Activated gamma-delta T cell (primary cell): Measurements from ENCODE around the gene HDHD3.
A peak's percentile ranks its signal among the peaks of the same experiment; 100 is the strongest.
"Not testable (repeated sequence)": the region's sequence is repeated elsewhere in the genome, so short reads cannot be mapped to it uniquely, and the experiment has no call there.

Experiments
- DNase-seq: peaks from one replicate; lab custom pipeline; 2025; lab: John Stamatoyannopoulos, UW
- total RNA-seq, 2 donors: gene quantifications; one replicate each; lab custom pipeline; 2026; lab: John Stamatoyannopoulos, UW

Gene HDHD3
- 14.7 to 25.8 reads per million in 2 donors for total RNA-seq

- DNase-seq, result peak; percentile 61
Measured at GRCh38 chr9:113376634-113377567, at the start of gene HDHD3. Gene HDHD3 (minus strand): TSS chr9:113376986. CDS start chr9:113374354, 2,632 bp downstream.

- no peak for DNase-seq
Measured at GRCh38 chr9:113425072-113425471, 48.3 kb upstream of the HDHD3 start.

GRCh38 chr9:113421726-113422125 lies 44.9 kb upstream of the HDHD3 start:
- no peak for DNase-seq

- DNase-seq, result no peak
Measured at GRCh38 chr9:113417370-113417769, 40.6 kb upstream of the HDHD3 start.

- DNase-seq, result no peak
Measured at GRCh38 chr9:113416149-113416721, 39.4 kb upstream of the HDHD3 start.

- DNase-seq, result peak; percentile 87
Measured at GRCh38 chr9:113410207-113410864, 33.5 kb upstream of the HDHD3 start, which contains the start of the genes C9orf43 and POLE3. Gene C9orf43 (plus strand): TSS chr9:113410747. CDS start chr9:113413494, 2,747 bp downstream. Gene POLE3 (minus strand): TSS chr9:113410675. CDS start chr9:113410293, 382 bp downstream.

- DNase-seq, result no peak
Measured at GRCh38 chr9:113409883-113410206, 33.1 kb upstream of the HDHD3 start.

GRCh38 chr9:113409481-113409880 lies 32.7 kb upstream of the HDHD3 start:
- no peak for DNase-seq

GRCh38 chr9:113406873-113407511 lies 30.2 kb upstream of the HDHD3 start:
- not testable (repeated sequence) for DNase-seq

- not testable (repeated sequence) for DNase-seq
Measured at GRCh38 chr9:113406353-113406752, 29.6 kb upstream of the HDHD3 start.

GRCh38 chr9:113403646-113404045 lies 26.9 kb upstream of the HDHD3 start:
- DNase-seq, result no peak

GRCh38 chr9:113401027-113401792 lies 24.4 kb upstream of the HDHD3 start, which contains the start of gene ALAD:
Gene ALAD (minus strand): TSS chr9:113401284. CDS start chr9:113393559, 7,725 bp downstream.
- DNase-seq, result peak; percentile 99

GRCh38 chr9:113399646-113400200 lies 22.9 kb upstream of the HDHD3 start:
- DNase-seq, result no peak

- DNase-seq, result no peak
Measured at GRCh38 chr9:113398796-113399195, 22.0 kb upstream of the HDHD3 start.

- DNase-seq, result no peak
Measured at GRCh38 chr9:113397203-113397631, 20.4 kb upstream of the HDHD3 start.

GRCh38 chr9:113395000-113395861 lies 18.4 kb upstream of the HDHD3 start:
- DNase-seq, result no peak

GRCh38 chr9:113393281-113393680 lies 16.5 kb upstream of the HDHD3 start:
- no peak for DNase-seq

GRCh38 chr9:113391917-113392316 lies 15.1 kb upstream of the HDHD3 start:
- DNase-seq, result no peak

- DNase-seq, result no peak
Measured at GRCh38 chr9:113390192-113390960, 13.6 kb upstream of the HDHD3 start.
